H7 (cell line): ENCODE measurements around the gene UNC45A. TPM values are rescaled to one million over a fixed set of nuclear protein-coding genes. Genes with fewer than 3 reads are reported as not detected.
"Not testable (repeated sequence)": the region's sequence is repeated elsewhere in the genome, so short reads cannot be mapped to it uniquely, and the experiment has no call there.

Experiments used
- DNase-seq: peaks from one replicate; pipeline ENCODE4 v3.0.0; 2012
- H3K27me3 ChIP-seq: 2 replicates; pipeline ENCODE4 v1.6.0; 2011; ENCODE audit warnings: mild to moderate bottlenecking, low read length; ENCODE audit not compliant: control insufficient read depth, insufficient read depth
- H3K36me3 ChIP-seq: replicated peaks from 2 replicates; pipeline ENCODE4 v1.5.1; 2011; ENCODE audit warnings: low read length; ENCODE audit not compliant: control insufficient read depth, insufficient read depth
- H3K4me3 ChIP-seq: 2 replicates; pipeline ENCODE4 v1.5.1; 2011; ENCODE audit warnings: low read depth, mild to moderate bottlenecking, control low read depth, low read length, moderate library complexity; ENCODE audit not compliant: insufficient read depth
- total RNA-seq: library from RNA; depleted of rRNA; stranded (reverse); fragments of >200 nt; shearing (Covaris generic); gene quantifications from 2 replicates; pipeline ENCODE4 v1.2.3, GENCODE V29; 2014

Gene UNC45A
- total RNA-seq, 1 experiment from 2014 or later = 85.9 TPM

DNA sequence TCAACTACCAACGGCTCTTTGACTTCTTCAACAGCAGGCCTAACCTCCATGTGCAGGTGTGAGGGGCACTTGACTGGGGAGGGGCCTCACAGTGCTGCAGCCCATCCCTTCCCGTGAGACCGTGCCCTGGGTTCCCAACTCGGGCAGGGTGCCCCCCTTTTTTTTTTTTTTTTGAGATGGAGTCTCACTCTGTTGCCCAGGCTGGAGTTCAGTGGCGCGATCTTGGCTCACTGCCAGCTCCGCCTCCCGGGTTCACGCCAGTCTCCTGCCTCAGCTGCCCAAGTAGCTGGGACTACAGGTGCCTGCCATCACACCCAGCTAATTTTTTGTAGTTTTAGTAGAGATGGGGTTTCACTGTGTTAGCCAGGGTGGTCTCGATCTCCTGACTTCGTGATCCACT, 25.6 kb upstream of the UNC45A start:
- H3K27me3 ChIP-seq, DNase-seq, H3K4me3 ChIP-seq, H3K36me3 ChIP-seq: not testable (repeated sequence)

DNA sequence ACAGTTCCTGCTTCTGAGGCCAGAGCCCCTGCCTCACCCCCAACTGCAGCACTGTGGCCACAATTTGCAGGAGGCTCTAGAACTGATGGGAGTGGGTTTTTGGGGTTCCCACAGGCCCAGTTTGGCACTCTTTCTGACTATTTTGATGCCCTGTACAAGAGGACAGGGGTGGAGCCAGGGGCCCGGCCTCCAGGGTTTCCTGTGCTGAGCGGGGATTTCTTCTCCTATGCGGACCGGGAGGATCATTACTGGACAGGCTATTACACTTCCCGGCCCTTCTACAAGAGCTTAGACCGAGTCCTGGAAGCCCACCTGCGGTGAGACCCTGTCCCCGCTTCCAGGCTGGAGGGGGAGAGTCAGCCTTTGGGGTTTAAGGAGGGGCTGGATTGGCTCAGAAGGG, 25.1 kb upstream of the UNC45A start:
- DNase-seq = no peak
- no peak overlapping the region for H3K4me3 ChIP-seq
- peaks cover 3% of the 10 kb centered on the region for H3K36me3 ChIP-seq
- H3K27me3 ChIP-seq = no peaks in the 10 kb centered on the region

DNA sequence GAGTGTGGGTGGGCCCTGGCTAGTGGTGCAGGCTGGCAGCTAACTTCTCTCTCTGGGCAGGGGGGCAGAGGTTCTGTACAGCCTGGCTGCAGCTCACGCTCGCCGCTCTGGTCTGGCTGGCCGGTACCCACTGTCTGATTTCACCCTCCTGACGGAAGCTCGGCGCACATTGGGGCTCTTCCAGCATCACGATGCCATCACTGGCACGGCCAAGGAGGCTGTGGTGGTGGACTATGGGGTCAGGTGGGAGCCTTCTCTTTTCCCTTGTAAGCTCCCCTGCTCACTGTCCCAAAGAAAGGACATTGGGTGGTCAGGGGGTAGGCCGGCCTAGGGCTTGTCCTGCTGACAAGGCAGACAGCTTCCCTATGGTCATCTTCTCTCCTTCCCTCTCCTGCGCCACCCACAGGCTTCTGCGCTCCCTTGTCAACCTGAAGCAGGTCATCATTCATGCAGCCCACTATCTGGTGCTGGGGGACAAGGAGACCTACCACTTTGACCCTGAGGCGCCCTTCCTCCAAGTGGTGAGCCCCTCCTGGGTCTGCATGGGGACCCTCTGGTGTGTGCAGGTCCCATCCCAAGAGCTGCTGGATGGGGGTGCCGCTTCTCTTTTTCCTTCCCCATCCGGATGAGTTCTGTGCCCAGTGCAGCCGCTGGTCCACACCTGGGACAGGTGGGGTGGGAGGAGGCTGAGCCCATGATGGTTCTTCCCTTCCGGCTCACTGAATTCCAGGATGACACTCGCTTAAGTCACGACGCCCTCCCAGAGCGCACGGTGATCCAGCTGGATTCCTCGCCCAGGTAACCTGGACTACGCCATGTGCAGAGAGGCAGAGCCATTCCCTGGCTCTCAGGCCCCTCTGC, 24.4 kb upstream of the UNC45A start:
- H3K27me3 ChIP-seq = no peaks in the 10 kb centered on the region
- H3K36me3 ChIP-seq = peaks cover 3% of the 10 kb centered on the region
- no peak overlapping the region for H3K4me3 ChIP-seq
- DNase-seq = no peak

DNA sequence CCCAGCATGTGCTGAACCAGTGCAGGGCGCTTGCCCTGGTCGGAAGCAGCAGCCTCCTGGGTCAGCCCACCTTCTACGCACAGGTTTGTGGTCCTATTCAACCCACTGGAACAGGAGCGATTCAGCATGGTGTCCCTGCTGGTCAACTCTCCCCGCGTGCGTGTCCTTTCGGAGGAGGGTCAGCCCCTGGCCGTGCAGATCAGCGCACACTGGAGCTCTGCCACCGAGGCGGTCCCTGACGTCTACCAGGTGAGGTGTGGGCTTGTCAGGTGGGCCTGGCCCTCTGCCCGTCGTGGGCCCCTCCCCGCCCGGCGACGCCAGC, 23.8 kb upstream of the UNC45A start:
- H3K36me3 ChIP-seq = peaks cover 3% of the 10 kb centered on the region
- H3K27me3 ChIP-seq = no peaks in the 10 kb centered on the region
- H3K4me3 ChIP-seq = no peak overlapping the region
- no peak for DNase-seq

DNA sequence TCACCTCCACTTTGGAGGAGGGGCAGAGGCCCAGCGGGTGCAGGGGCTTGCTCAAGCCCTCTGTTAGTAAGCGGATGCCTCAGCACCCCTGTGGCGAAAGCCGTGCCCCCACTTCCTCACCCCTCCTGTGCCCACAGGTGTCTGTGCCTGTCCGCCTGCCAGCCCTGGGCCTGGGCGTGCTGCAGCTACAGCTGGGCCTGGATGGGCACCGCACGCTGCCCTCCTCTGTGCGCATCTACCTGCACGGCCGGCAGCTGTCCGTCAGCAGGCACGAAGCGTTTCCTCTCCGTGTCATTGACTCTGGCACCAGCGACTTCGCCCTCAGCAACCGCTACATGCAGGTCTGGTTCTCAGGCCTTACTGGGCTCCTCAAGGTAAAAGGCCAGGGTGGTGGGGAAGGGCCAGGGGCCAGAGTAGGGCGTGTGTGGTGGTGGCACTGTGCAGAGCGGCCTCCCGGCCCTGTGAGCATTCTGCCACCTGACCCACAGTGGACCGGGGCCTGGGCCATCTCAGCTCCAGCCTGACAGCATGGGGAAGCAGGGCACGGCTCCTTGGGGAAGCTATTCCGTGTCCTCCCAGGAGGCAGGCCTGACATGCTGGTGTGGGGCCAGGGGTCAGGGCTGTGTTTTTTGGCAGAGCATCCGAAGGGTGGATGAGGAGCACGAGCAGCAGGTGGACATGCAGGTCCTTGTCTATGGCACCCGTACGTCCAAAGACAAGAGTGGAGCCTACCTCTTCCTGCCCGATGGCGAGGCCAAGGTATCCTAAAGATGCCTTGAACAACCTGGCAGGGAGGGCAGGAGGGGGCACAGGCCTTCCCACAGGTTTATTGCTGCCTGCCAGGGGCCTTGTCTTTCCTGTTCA, 22.9 kb upstream of the UNC45A start:
- Histone ChIP-seq H3K36me3 (peaks cover 3% of the 10 kb centered on the region), H3K4me3 (no peak overlapping the region), H3K27me3 (no peaks in the 10 kb centered on the region)
- DNase-seq = no peak

DNA sequence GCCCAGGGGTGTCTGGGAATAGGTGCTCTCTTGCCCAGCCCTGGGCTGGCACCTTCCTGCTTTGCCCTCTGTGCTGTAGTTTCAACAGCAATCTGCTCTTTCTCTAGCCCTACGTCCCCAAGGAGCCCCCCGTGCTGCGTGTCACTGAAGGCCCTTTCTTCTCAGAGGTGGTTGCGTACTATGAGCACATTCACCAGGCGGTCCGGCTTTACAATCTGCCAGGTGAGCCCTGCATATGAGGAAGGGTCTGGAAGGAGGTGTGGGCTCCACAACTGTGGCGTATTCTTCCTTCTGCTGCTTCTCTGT, 22.4 kb upstream of the UNC45A start:
- Histone ChIP-seq H3K4me3 (no peak overlapping the region), H3K27me3 (no peaks in the 10 kb centered on the region), H3K36me3 (peaks cover 2% of the 10 kb centered on the region)
- no peak for DNase-seq

DNA sequence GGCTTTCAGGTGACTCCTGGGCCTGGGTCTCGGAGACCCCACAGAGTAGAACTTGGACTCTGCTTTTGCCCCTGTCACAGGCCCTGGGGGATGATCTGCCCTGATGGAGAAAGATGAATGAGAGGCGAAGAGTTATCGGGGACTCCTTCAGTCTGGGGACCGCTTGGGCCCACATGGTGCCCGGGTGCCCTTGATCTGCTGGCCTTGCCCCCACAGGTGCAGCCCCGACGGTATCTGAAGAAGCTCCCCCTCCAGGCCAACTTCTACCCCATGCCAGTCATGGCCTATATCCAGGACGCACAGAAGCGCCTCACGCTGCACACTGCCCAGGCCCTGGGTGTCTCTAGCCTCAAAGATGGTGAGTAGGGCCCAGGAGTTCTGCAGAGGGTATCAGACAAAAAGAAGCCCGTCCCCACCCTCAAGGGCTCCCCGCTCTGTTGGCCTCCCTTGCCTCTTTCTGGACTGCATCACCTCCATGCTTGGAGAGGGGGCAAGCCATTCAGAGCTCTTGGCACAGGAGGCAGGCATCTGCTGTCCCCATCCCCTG, 21.6 kb upstream of the UNC45A start:
- no peak for DNase-seq
- no peaks in the 10 kb centered on the region for H3K27me3 ChIP-seq
- H3K36me3 ChIP-seq = peaks cover 2% of the 10 kb centered on the region
- no peak overlapping the region for H3K4me3 ChIP-seq

DNA sequence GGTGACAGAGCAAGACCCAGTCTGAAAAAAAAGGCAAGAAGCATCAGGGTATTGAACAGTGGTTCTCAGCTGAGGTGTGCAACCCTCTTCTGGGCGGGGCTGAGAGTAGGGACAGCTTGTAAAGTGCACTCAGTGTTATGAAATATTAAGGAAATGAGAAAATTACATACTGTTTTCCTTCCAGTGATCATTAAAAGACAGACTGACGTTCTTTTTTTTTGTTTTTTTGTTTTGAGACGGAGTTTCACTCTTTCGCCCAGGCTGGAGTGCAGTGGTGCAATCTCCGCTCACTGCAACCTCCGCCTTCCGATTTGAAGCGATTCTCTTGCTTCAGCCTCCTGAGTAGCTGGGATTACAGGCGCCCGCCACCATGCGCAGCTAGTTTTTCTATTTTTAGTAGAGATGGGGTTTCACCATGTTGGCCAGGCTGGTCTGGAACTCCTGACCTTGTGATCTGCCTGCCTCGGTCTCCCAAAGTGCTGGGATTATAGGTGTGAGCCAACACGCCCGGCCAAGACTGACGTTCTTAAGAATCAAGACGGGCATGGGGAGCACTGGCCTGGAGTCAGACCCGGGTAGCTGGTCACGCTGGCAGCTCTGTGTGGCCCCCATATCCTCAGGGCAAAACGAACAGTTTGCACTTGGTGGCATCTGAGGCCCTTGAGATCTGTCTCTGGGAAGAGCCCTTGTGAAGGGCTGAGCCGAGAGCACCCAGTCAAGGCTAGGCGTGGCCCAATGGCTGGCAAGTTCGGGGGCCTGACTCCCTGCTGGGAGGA, 20.6 kb upstream of the UNC45A start:
- no peaks in the 10 kb centered on the region for H3K27me3 ChIP-seq
- no peak for DNase-seq
- peaks cover 3% of the 10 kb centered on the region for H3K36me3 ChIP-seq
- H3K4me3 ChIP-seq = no peak overlapping the region

DNA sequence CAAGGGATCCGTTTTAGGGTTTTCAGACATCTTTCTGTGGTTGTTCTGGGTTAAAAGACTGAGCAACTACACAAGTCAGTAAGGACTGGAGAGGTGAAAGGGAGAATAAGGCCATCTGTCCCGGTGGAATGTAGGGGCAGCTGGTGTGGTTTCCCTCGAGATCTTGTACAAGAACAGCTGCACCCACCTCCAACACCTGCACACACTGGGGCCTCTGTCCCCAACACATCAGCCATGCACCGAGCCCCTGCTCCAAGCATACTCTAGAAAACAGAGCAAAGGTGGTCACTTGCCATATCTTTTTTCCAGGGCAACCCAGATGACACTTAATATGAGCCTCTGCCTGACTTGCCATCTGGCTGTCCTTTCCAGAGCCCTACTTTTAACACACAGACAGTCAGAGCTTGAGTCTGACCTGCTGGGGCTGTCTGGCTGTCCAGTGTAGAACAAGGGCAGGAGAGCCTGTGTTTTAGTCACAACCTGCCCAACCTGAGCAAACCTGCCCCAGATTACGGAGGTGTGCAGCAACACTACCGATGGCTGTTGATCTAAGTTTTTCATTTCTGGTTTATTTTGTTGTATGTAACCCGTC, 19.8 kb upstream of the UNC45A start:
- no peak overlapping the region for H3K4me3 ChIP-seq
- no peak for DNase-seq
- peaks cover 3% of the 10 kb centered on the region for H3K36me3 ChIP-seq
- no peaks in the 10 kb centered on the region for H3K27me3 ChIP-seq

DNA sequence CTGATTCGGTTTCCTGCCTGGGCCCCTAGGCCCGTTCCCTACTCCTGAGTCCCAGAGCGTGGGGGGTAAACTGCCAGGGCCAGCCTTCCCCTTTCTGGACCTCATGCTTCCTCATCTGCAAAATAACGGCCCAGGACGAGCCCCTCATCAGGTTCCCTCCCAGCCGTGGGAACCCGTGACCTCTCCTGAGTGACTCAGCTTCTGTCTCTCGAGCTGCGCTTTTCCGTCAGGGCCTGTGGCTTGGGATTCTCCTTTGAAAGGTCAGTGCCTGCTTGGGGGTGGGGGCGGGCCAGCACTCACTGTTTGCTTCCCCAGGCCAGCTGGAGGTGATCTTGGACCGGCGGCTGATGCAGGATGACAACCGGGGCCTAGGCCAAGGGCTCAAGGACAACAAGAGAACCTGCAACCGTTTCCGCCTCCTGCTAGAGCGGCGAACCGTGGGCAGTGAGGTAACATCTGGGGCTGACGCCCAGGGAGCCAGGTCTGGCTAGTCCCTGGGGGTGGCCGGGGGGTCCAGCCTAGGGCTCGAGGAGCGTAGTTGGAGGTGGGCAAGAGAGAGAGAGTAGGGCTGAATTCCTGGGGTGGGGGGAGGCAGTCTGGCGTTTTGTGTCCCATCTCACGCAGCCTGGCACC, 19.2 kb upstream of the UNC45A start:
- Histone ChIP-seq H3K36me3 (peaks cover 3% of the 10 kb centered on the region), H3K27me3 (no peaks in the 10 kb centered on the region), H3K4me3 (no peak overlapping the region)
- peak; percentile 69 for DNase-seq

DNA sequence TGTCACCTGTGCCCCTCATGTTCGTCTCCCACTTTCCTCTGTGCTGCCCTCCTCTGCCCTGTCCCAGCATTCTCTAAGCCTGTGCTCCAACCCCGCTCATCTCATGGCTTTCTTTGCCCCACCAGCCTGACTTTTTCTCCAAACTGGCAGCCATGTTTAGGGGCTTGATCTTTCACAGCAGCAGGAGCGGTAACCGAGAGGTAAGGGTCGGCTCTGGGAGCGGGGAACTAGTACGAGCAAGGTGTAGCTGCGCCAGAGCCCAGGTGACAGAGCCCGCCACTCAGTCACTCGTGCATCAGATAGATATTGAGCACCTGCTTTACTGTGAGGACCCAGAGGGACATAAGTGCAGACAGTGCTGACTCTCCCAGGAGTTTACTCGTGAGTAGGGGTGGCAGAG, 18.6 kb upstream of the UNC45A start:
- no peak for DNase-seq
- Histone ChIP-seq H3K36me3 (peaks cover 3% of the 10 kb centered on the region), H3K27me3 (no peaks in the 10 kb centered on the region), H3K4me3 (no peak overlapping the region)

DNA sequence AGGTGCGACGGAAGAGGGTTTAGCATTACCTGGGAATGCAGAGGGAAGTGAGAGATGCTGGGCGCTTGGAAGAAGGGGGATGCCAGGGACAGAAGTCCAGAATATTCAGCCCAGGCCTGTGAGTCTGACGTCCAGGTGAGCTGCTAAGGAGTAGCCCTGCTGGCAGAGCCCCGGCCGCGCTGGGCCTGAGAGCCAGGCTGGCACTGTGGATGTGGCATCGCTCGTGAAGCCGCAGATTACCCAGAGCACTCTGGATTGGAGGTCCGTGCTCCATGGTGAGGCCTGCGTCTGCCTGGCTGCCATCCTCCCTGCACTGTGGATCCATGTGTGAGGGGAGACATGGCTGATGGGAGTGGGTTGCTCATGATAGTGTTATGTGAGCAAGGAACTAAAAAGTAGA, 17.5 kb upstream of the UNC45A start:
- no peak for DNase-seq
- no peak overlapping the region for H3K4me3 ChIP-seq
- no peaks in the 10 kb centered on the region for H3K27me3 ChIP-seq
- peaks cover 3% of the 10 kb centered on the region for H3K36me3 ChIP-seq

DNA sequence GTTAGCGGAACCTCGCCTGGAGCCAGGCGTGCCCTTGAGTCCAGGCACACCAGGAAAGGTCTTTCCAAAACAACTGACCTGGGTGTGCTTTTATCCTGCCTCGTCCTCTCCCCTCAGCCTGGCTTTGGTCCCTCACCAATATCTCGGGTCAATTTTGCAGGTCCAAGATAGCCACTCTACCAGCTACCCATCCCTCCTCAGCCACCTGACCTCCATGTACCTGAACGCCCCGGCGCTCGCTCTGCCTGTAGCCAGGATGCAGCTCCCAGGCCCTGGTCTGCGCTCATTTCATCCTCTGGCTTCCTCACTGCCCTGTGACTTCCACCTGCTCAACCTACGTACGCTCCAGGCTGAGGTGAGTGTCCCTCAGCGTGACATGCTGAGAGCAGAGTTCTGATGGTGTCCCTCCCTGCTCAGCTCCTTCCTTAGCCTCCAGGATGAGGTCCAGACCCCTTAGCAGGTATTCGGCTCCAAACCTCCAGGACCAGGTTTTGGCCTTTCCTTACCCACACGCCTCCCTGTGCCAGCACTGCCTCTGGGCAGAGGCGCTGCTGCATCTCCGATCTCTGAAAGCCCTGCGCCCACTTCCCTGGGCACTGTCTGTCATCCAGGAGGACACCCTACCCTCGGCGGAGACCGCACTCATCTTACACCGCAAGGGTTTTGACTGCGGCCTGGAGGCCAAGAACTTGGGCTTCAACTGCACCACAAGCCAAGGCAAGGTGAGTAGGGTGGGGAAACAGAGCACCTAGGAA, 16.9 kb upstream of the UNC45A start:
- DNase-seq = no peak
- no peaks in the 10 kb centered on the region for H3K27me3 ChIP-seq
- H3K4me3 ChIP-seq = no peak overlapping the region
- H3K36me3 ChIP-seq = peaks cover 1% of the 10 kb centered on the region
